SK-N-SH (cell line): ENCODE measurements around the gene PDIA5. TPM values are rescaled to one million over a fixed set of nuclear protein-coding genes. Genes with fewer than 3 reads are reported as not detected.
A peak's percentile ranks its signal among the peaks of the same experiment; 100 is the strongest.

Experiments used
- CTCF ChIA-PET: fragments of 300-600, 350-600 bp; formaldehyde crosslinking; extraction: SDS; loops from one replicate; lab custom pipeline; 2021; lab: Yijun Ruan, JAX
- POLR2A ChIA-PET: fragments of 350-600 bp; sonication (Branson Sonifier 250); formaldehyde crosslinking; extraction: SDS; loops from one replicate; lab custom pipeline; 2020; ENCODE audit warnings: antibody characterized with exemption, inconsistent platforms; lab: Yijun Ruan, JAX
- DNase-seq: peaks from one replicate; pipeline ENCODE4 v3.0.0; 2012
- H2AFZ ChIP-seq: fragments of 200-600 bp; sonication (generic); 2 replicates; pipeline ENCODE4 v1.8.1; 2016; ENCODE audit warnings: antibody characterized with exemption, mild to moderate bottlenecking, low read depth
- H3F3A ChIP-seq: fragments of 200-600 bp; sonication (generic); replicated peaks from 2 replicates; pipeline ENCODE3; 2016; ENCODE audit warnings: antibody characterized with exemption, mild to moderate bottlenecking; ENCODE audit not compliant: insufficient read depth
- H3K27ac ChIP-seq, 2 experiments: fragments of 200-500 bp in 1 of 2; fragments of 200-600 bp in 1 of 2; sonication (Bioruptor generic) in 1 of 2; sonication (generic), shearing (Covaris generic) in 1 of 2; 2 replicates each; pipeline versions ENCODE4 v1.5.1 to v1.6.1; 2014 to 2016; ENCODE audit warnings: low read depth in 2 of 2, inconsistent platforms in 1 of 2, low read length in 1 of 2, mild to moderate bottlenecking in 1 of 2, mixed read lengths in 1 of 2
- H3K27me3 ChIP-seq: fragments of 200-600 bp; sonication (generic), shearing (Covaris generic); 2 replicates; pipeline ENCODE4 v1.6.1; 2016; ENCODE audit warnings: mixed run types; ENCODE audit not compliant: insufficient read depth
- H3K36me3 ChIP-seq, 2 experiments: fragments of 200-500 bp in 1 of 2; fragments of 200-600 bp in 1 of 2; sonication (Bioruptor generic) in 1 of 2; sonication (generic) in 1 of 2; replicated peaks in 1 of 2; 2 replicates each; pipeline versions ENCODE3 to v1.5.1; 2014 to 2016; ENCODE audit warnings: low read length in 1 of 2, mild to moderate bottlenecking in 1 of 2; ENCODE audit not compliant: insufficient read depth in 2 of 2, control insufficient read depth in 1 of 2
- H3K4me1 ChIP-seq, 2 experiments: fragments of 200-500 bp in 1 of 2; fragments of 200-600 bp in 1 of 2; sonication (Bioruptor generic) in 1 of 2; sonication (generic), shearing (Covaris generic) in 1 of 2; 2 replicates each; pipeline versions ENCODE4 v1.5.1 to v1.6.1; 2014 to 2016; ENCODE audit warnings: low read depth in 1 of 2, low read length in 1 of 2, mixed run types in 1 of 2; ENCODE audit not compliant: insufficient read depth in 2 of 2, control insufficient read depth in 1 of 2
- H3K4me2 ChIP-seq: fragments of 200-600 bp; sonication (generic), shearing (Covaris generic); 2 replicates; pipeline ENCODE4 v1.6.1; 2017; ENCODE audit warnings: mixed run types
- H3K4me3 ChIP-seq, 2 experiments: fragments of 200-500 bp in 1 of 2; fragments of 200-600 bp in 1 of 2; sonication (Bioruptor generic) in 1 of 2; sonication (generic), shearing (Covaris generic) in 1 of 2; 2 replicates each; pipeline versions ENCODE4 v1.5.1 to v1.8.1; 2014 to 2016; ENCODE audit warnings: low read depth in 2 of 2, inconsistent platforms in 1 of 2, low read length in 1 of 2, mild to moderate bottlenecking in 1 of 2, mixed read lengths in 1 of 2, moderate library complexity in 1 of 2
- H3K79me2 ChIP-seq: fragments of 200-600 bp; sonication (generic); 2 replicates; pipeline ENCODE4 v1.8.1; 2017; ENCODE audit warnings: mild to moderate bottlenecking; ENCODE audit not compliant: insufficient read depth
- H3K9ac ChIP-seq: fragments of 200-600 bp; sonication (generic); 2 replicates; pipeline ENCODE4 v1.6.1; 2017; ENCODE audit warnings: mixed run types
- H3K9me2 ChIP-seq: fragments of 200-600 bp; sonication (generic); 2 replicates; pipeline ENCODE4 v1.6.1; 2017; ENCODE audit warnings: mixed run types
- H3K9me3 ChIP-seq: fragments of 200-600 bp; sonication (generic); 2 replicates; pipeline ENCODE4 v1.6.1; 2017; ENCODE audit warnings: mixed run types, mild to moderate bottlenecking, moderate library complexity
- H4K20me1 ChIP-seq: fragments of 200-600 bp; sonication (generic); 2 replicates; pipeline ENCODE4 v1.6.1; 2017; ENCODE audit warnings: mild to moderate bottlenecking, mixed run types; ENCODE audit not compliant: insufficient read depth
- CTCF ChIP-seq: fragments of 200-600 bp; sonication (generic); IDR thresholded peaks from 2 replicates; pipeline ENCODE4 v1.6.1; 2017; ENCODE audit warnings: antibody characterized with exemption, mild to moderate bottlenecking, moderate library complexity
- EP300 ChIP-seq, 2 experiments: IDR thresholded peaks; 2 replicates each; pipeline versions ENCODE4 v1.4.0 to v1.6.1; 2012; ENCODE audit warnings: borderline replicate concordance in 1 of 2, low read depth in 1 of 2, low read length in 1 of 2
- FOXJ3 ChIP-seq: sonication (generic); formaldehyde crosslinking; IDR thresholded peaks from 2 replicates; pipeline ENCODE4 v1.5.1; 2020; ENCODE audit warnings: mild to moderate bottlenecking, missing genetic modification reagents
- FOXM1 ChIP-seq: IDR thresholded peaks from 2 replicates; pipeline ENCODE4 v1.4.0; 2012; ENCODE audit warnings: low read depth, mild to moderate bottlenecking
- GABPA ChIP-seq: IDR thresholded peaks from 2 replicates; pipeline ENCODE4 v1.4.0; 2012; ENCODE audit warnings: low read depth, mild to moderate bottlenecking
- GATA2 ChIP-seq: sonication (generic); formaldehyde crosslinking; IDR thresholded peaks from 2 replicates; pipeline ENCODE4 v1.5.0; 2020; ENCODE audit warnings: mild to moderate bottlenecking, missing genetic modification reagents
- IRF3 ChIP-seq: fragments of 150-350 bp; IDR thresholded peaks from 2 replicates; pipeline ENCODE4 v1.6.1; 2016; ENCODE audit warnings: mild to moderate bottlenecking, low read depth, low read length
- JUND ChIP-seq: IDR thresholded peaks from 2 replicates; pipeline ENCODE4 v1.4.0; 2012
- MEF2A ChIP-seq: IDR thresholded peaks from 2 replicates; pipeline ENCODE4 v1.4.0; 2012; ENCODE audit warnings: low read depth, borderline replicate concordance
- MXI1 ChIP-seq: IDR thresholded peaks from 2 replicates; pipeline ENCODE4 v1.6.1; 2012; ENCODE audit warnings: mild to moderate bottlenecking, low read depth, low read length, improper control_type of control experiment
- NRF1 ChIP-seq: IDR thresholded peaks from 2 replicates; pipeline ENCODE4 v1.6.1; 2012; ENCODE audit warnings: low read depth, mild to moderate bottlenecking, low read length
- PBX3 ChIP-seq: IDR thresholded peaks from 2 replicates; pipeline ENCODE4; 2012
- RAD21 ChIP-seq: IDR thresholded peaks from 2 replicates; pipeline ENCODE4 v1.6.1; 2012; ENCODE audit warnings: mild to moderate bottlenecking, low read length
- RFX5 ChIP-seq: IDR thresholded peaks from 2 replicates; pipeline ENCODE4 v1.6.1; 2012; ENCODE audit warnings: mild to moderate bottlenecking, improper control_type of control experiment, low read length
- RXRA ChIP-seq: IDR thresholded peaks from 2 replicates; pipeline ENCODE4 v1.4.0; 2012; ENCODE audit warnings: low read depth, mild to moderate bottlenecking, borderline replicate concordance
- SMC3 ChIP-seq: IDR thresholded peaks from 2 replicates; pipeline ENCODE4 v1.6.1; 2012; ENCODE audit warnings: low read depth, low read length, improper control_type of control experiment
- TAF1 ChIP-seq: IDR thresholded peaks from 2 replicates; pipeline ENCODE4 v1.6.1; 2012; ENCODE audit warnings: low read depth, mild to moderate bottlenecking, low read length, moderate library complexity, borderline replicate concordance
- TEAD4 ChIP-seq: IDR thresholded peaks from 2 replicates; pipeline ENCODE4 v1.4.0; 2012; ENCODE audit warnings: mild to moderate bottlenecking, borderline replicate concordance; ENCODE audit not compliant: insufficient read depth
- USF2 ChIP-seq: fragments of 150-350 bp; IDR thresholded peaks from 2 replicates; pipeline ENCODE4 v1.6.1; 2017; ENCODE audit warnings: antibody characterized with exemption, low read length, low read depth, borderline replicate concordance
- YY1 ChIP-seq: IDR thresholded peaks from 2 replicates; pipeline ENCODE4 v1.4.0; 2012; ENCODE audit warnings: low read depth, mild to moderate bottlenecking
- ZBTB33 ChIP-seq: IDR thresholded peaks from 2 replicates; pipeline ENCODE4 v1.4.0; 2012; ENCODE audit warnings: low read depth, borderline replicate concordance
- WGBS: methylation state at CpG from one replicate; pipeline ENCODE4 v1.1.6; 2017; ENCODE audit warnings: low lambda C conversion rate; 5-methylcytosine and 5-hydroxymethylcytosine counted together
- polyA plus RNA-seq, 3 experiments: library from polyadenylated mRNA; depleted of rRNA; stranded (reverse); fragments of >200 nt; gene quantifications; 2 replicates each; pipeline ENCODE4 v1.2.3, GENCODE V29; 2012

Gene PDIA5
- polyA plus RNA-seq, 1 of the 3 experiments (the other 2 are of a cell fraction) = 28.6 TPM

- TF ChIP-seq USF2 (no peak), RFX5 (no peak), NRF1 (no peak), ZBTB33 (no peak), EP300 (IDR thresholded peaks at IDR 0.05; ENCODE audit: borderline replicate concordance in 1 of 2, low read depth in 1 of 2, low read length in 1 of 2) (no peak)
Observed at GRCh38 chr3:123084738-123085237, 18.0 kb downstream of the PDIA5 start (continued).

- Histone ChIP-seq H2AFZ (no peak overlapping the region), H3K27ac (peak overlapping the region in 1 of 2 experiments; percentile 96; a peak in 2 of 4 replicates), H3F3A (peaks cover 7% of the 10 kb centered on the region), H3K9me3 (no peaks in the 10 kb centered on the region), H3K4me2 (no peak overlapping the region; the same call in 1 of the 2 replicates), H3K9me2 (no peaks in the 10 kb centered on the region), H3K79me2 (peaks cover 92% of the 10 kb centered on the region), H4K20me1 (peaks cover 99% of the 10 kb centered on the region), H3K9ac (no peak overlapping the region), H3K27me3 (no peaks in the 10 kb centered on the region), H3K4me1 (peaks cover 40 to 81% of the 10 kb centered on the region in 2 experiments), H3K36me3 (peaks cover 0 to 7% of the 10 kb centered on the region in 2 experiments), H3K4me3 (no peak overlapping the region)
- peak; percentile 68 for DNase-seq
- 86% methylated on average over 10 of the region's 10 CpGs for WGBS
- CTCF ChIA-PET = interaction anchor here (0.6 to 1.6 kb wide), 8 partner anchors 9 to 567 kb away, joined by 3 to 5 read pairs (median 3); no protein-coding TSS in a partner anchor
- POLR2A ChIA-PET = interaction anchor here (1.0 kb wide), 1 partner anchor 18 kb away, joined by 4 read pairs; the partner anchor contains the start of gene PDIA5
- TF ChIP-seq MEF2A (no peak), CTCF (no peak), RXRA (no peak), YY1 (no peak), SMC3 (no peak), EP300 (IDR thresholded peaks at IDR 0.05; ENCODE audit: borderline replicate concordance in 1 of 2, low read depth in 1 of 2, low read length in 1 of 2) (peak in 1 of 2 experiments; percentile 52; a peak in 1 of 4 replicates), JUND (no peak), IRF3 (no peak), TAF1 (no peak), NRF1 (no peak), RAD21 (no peak), GABPA (no peak), FOXM1 (no peak), TEAD4 (no peak), PBX3 (no peak), MXI1 (peak; percentile 36; the same call in 1 of the 2 replicates), USF2 (no peak), FOXJ3 (peak; percentile 62; the same call in 1 of the 2 replicates), GATA2 (CRISPR knock-in tag) (peak; percentile 29; the same call in 1 of the 2 replicates)
Observed at GRCh38 chr3:123085293-123085931, 18.6 kb downstream of the PDIA5 start.
